Activated CD4-positive, alpha-beta T cell treated with anti-CD3 and anti-CD28 coated beads, Interleukin-10, Interleukin-2, amounts not matched to agents 100 ng/mL and 50 ng/mL, durations not matched to agents 16 hours and 8 hours (primary cell): ENCODE measurements around the gene FOXQ1.
A peak's percentile ranks its signal among the peaks of the same experiment; 100 is the strongest.

Experiments
- DNase-seq: peaks from one replicate; pipeline ENCODE4 v3.0.0-alpha.2; 2020

The FOXQ1 gene

DNA sequence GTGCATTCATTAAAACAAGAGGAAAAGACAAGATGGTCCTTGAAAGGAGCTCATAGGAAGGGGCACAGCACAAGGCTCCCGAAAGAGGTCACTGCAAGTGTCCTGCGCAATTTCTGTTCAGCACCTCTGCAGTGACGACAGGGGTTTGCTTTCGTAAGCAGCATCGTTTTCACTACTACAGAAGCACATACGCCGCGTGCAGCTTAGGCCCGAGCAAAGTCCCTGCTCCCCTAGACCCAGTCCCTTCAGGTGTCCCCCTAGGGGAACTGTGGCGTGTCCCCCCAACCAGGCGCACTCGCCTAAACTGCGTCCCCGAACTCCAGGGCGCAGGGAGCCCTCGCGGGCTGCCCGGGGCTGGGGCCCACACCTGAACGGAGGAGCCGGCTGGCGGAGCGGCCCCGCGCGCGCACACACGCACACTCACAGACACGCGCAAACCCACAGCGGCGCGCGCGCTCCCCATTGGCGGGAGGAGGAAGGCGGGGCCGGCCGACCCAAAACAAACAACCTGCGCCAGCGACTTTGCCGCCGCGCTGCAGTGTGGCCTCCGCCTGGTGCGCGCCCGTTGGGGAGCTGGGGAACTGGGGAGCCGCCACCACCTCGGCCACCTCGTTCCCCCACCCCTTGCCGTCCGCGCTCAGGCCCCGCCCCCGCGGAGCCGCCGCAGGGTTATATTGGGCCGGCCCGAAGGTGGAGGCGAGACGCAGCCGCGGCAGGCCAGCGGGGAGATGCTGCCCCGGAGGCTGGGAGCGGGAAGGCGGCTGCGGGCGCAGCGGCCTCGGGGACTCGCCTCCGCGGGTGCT lies at the start of gene FOXQ1:
Gene FOXQ1 (plus strand): TSS at position 699 of the 803 bp plus-strand sequence. CDS start 607 bp downstream, outside the sequence.
- DNase-seq, result peak; percentile 28

DNA sequence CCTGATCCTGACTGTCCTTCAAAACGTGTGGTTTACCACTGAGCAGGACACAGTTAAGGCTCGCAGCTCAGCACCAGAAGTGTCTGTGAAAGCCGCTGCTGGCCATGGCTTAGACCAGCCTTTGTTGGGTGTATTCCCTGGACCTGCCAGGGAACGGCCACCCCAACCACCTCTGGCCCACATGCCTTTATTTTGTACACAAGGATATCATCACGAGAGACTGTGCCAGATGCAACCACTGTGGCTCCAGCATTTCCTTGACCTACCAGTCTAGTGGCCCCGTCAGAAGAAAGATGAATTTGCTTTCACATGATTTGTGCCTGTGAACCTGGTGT lies 49.2 kb upstream of the FOXQ1 start:
- no peak for DNase-seq

- no peak for DNase-seq
These were observed 48.7 kb upstream of the FOXQ1 start for GRCh38 chr6:1263039-1263849.

DNA sequence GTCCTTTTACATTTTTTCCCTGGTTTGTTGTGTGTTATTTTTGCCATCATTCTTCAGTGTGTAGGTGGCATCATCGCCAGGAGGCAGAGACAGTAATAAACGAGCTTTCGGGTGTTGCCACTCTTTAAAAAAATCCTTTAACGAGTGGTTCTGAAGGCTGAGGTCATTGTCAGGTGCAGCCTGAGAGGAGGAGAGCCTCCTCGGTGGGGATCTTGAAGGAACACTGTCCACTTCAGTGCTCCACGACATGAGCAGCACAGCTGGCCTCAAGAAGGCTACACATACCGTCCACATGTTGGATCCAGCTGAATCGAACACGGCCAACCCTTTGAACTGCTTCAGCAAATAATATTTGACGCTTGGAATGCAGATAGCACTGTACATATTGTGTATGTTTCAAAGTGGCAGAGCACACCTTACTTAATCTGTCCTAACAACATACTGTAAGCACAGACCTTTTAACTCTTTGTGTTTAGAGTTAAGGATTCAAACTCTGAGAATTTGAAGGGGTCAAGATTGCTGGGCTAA lies 48.0 kb upstream of the FOXQ1 start:
- no peak for DNase-seq

DNA sequence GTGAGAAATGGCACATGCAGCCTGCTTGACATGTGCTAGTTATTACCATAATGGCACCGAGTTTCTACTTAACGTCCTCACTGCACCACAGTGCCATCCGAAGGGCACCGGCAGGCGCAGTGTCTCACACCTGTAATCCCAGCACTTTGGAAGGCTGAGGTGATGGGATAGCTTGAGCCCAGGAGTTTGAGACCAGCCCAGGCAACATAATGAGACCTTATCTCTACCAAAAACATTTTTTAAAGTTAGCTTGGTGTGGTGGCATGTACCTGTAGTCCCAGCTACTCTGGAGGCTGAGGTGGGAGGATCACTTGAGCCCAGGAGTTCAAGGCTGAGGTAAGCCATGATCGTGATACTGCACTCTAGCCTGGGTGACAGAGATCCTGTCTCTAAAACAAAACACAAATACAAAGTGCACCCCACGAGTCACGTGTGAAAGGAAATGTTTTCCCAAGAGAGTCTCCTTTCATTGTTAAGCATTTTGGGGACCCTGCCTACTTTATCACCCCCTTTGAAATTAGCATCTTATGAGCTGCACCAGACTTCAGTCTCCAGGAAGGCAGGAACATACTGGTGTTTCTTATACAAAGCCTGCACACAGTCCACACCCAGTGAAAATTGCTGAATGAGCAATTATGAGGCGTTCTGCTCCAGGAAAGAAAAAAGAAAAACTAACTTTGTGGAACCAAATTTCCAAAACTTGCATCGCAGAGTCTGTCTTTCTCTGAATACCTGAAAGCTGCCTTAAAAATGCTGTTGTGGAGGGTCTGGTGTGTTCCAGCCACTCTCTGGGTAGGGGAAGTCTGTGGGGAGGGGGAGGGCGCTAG lies 47.1 kb upstream of the FOXQ1 start:
- DNase-seq, result no peak

DNA sequence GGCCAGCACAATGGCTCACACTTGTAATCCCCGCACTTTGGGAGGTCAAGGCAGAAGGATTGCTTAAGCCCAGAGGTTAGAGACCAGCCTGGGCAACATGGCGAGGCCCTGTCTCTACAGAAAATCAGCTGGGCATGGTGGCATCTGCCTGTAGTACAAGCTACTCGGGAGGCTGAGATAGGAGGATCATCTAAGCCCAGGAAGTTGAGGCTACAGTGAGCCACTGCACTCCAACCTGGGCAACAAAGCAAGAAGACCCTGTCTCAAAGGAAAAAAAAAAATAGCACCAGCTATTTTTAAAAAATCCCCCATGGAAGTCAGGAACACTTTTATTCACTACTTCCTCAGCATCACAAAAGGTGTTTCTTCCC lies 45.2 kb upstream of the FOXQ1 start:
- DNase-seq, result no peak

DNA sequence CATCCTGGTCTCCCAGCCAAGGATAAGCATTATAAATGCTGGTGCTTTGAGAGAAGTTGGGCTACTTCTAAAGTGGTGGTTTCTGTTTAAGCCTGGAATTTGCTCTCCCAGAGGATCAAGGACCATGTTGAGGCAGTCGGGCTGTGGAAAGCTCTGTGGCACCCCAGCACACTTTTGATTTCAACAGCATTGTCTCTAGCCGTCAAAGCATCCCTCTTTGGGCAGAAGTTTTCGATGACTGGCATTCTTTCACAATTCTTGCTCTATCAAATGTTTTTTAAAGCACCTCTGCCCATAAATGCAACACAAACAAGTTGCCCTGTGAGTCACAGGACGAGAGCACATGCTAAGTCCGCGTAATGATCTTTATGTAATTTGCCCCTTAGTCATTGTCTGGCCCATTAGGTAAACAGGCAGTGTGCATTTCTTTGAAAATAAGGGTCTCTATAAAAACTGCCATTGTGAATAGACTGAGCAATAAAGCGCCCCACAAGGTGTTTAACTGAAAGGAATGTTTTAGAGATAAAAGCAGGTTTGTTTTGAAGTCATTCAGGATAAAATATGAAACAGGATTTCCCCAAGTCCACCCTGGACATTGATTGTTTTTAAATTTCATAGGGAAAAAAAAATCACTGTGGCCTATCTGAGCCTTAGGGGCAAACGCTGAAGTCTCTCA lies 44.7 kb upstream of the FOXQ1 start:
- no peak for DNase-seq

DNA sequence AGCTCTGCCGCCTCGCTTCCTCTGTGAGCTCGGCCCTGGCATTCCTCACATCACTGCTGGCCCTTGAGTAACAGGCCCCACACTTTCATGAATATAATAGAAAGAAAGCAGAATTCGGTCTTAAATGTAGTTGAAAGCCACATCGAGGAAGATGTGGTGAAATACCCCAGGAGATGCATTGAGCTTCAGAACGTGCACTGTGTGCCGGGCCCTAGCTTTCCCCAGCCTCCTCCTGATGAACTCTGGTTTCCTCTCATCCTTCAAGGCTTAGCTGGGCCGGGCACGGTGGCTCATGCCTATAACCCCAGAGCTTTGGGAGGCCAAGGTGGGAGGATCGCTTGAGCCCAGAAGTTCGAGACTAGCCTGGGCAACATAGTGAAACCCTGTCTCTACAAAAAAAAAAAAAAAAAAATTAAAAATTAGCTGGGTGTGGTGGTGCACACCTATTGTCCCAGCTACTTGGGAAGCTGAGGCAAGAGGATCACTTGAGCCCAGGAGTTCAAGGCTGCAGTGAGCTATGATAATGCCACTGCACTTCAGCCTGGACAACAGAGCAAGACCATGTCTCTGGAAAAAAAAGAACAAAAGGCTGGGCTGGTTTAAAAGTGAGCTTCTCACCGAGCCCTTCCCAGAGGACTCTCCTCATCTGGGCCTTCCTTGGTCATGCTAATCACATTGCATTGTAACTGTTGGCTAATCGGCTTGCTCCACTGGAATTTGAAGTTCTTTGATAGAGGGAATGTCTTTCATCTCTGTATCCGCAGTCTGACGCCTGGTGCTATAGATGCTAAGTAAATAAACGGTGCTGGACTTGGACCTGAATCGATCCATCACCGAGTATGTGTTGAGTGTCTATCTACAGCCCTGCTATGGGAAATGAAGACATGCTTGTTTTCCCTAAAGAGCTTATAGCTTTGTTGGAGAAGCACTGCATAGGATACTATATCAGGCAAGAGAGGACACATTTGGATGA lies 43.8 kb upstream of the FOXQ1 start:
- DNase-seq, result no peak

DNA sequence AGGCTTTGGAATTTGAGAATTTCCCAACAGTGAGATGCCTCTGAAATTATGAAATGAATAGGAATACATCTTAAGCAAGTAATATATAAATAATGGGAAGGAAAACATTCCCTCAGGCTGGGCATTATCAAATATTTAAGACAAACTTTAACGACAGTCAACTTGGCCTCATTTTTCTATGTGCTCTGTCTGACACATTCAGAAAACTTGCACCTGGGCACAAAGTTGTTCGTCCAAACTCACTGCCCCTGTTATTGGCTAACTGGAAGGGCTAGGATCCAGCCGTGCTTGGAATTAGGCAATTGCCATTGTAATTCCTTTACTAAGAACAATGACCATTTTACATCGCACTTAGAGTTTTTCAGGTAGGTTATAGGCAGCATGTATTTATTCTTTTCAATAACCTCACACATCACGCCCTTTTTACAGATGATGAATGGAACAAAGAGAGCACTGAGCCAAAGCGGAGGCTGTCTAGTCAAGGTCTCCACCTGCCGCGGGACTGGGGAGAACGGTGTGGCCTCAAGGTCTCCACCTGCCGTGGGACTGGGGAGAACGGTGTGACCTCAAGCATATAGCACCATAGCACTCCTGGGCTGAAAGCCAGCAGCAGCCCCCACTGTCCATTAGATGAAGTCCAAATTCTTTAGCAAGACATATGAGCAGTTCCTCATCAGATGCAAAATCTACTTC lies 40.7 kb upstream of the FOXQ1 start:
- DNase-seq, result no peak

DNA sequence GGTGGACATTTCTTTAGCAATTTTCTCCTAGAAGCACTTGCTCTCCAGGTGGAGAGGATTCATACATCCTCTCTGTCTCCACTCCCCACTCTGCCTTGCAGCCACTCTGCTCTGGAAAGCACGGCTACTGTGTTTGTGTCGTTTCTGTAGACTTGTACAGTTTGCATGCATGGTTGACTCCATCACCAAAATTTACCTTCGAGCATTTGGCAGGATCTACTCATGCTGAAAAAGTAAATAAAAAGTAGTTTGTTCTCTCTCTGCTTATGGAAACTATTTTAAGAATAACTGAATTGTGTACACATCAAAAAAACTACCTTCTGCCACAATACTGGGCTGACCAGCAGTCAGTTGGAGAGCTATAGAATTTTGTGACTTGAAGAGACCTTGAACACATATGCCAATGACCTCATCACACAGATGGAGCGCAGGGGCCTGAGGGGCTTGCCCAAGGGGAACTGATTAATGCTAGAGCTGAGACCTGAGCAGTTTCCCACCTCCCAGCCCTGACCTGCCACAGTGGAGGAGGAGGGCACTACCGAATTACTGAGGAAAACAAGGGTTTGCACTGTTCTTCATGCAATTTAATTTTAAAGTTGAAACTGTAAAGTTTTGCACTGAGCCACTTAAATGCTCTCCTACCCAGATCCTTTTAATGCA lies 33.7 kb upstream of the FOXQ1 start:
- no peak for DNase-seq

DNA sequence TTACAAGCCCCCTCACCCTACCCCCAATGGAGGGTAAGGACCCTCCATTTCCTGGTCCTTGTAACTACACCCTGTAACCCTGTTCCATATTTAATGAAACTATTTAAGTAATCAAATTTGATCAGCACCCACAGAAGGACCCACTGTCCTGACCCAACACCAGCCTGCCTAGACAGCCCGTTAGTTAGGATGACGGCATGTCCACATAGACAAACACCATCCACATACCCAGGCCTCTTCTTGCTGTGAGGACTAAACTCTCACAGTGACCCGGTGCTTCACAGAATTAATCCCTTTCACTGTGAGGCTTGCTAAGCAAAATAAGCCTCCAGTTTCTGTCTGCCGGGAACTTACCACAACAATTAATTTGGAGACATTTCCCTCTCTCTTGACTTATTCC lies 32.8 kb upstream of the FOXQ1 start:
- no peak for DNase-seq

GRCh38 chr6:1280666-1281300 lies 31.1 kb upstream of the FOXQ1 start:
- DNase-seq, result no peak

GRCh38 chr6:1281746-1282145 lies 30.2 kb upstream of the FOXQ1 start:
- DNase-seq, result no peak

- no peak for DNase-seq
These were observed 28.4 kb upstream of the FOXQ1 start for GRCh38 chr6:1283501-1283900.

- no peak for DNase-seq
These were observed 26.3 kb upstream of the FOXQ1 start for GRCh38 chr6:1285556-1285955.

- no peak for DNase-seq
These were observed 25.9 kb upstream of the FOXQ1 start for GRCh38 chr6:1285956-1286355.

DNA sequence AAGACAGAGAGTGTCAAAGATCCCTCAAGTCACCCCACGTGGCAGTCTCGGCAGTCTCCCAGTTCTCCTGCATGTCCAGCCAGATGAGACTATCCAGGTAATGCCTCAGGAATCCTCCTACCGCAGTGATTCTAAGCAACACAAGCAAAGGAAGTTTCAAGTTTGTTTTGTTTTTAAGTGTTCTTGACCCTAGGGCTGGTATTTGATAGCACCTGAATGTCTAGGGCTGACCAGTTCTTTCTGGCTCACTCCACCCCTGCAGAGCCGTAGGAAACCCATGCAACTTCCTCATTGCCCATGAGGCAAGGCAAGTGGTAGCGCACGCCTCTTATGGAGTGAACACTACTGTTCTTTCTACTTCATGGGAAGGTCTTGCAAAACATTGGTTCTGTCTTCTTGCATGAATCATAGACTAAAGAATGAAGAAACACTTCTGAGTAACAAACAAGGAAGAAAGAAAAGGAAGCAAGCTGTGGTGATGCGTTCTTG lies 24.8 kb upstream of the FOXQ1 start:
- no peak for DNase-seq

- DNase-seq, result no peak
These were observed 21.8 kb upstream of the FOXQ1 start for GRCh38 chr6:1290086-1290485.

DNA sequence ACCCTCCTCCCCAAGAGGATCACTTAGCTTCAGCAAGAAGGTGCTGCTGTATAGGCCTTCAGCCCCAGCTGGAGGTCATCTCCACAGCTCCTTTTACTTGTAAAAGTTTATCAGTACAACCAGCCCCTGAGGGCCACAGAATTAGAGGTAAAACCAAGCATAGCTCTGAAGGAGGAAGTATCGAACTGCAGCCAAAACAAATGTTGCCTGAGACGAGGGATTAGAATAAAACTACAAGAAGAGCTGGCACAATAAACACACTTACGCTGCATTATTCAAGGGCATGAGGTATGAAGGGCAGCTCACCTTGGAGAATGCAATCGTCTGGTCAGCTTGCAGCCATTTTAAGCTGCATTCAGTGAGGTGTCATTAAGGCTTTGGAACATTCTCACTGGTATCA lies 21.1 kb upstream of the FOXQ1 start:
- no peak for DNase-seq

DNA sequence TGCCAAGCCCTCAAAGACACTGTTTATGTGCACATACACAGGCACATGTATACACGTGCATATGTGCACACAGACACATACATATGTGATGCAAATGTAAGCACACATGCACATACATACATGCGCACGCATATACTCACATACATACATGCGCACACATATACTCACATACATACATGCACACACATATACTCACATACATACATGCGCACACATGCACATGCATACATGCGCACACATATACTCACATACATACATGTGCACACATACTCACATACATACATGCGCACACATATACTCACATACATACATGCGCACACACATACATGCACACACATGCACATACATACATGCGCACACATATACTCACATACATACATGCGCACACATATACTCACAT lies 20.5 kb upstream of the FOXQ1 start:
- DNase-seq, result no peak
